CD4-positive, CD25-positive, alpha-beta regulatory T cell (primary cell): ENCODE results near the gene NINJ2. TPM values are rescaled to one million over a fixed set of nuclear protein-coding genes. Genes with fewer than 3 reads are reported as not detected.

Experiments
- ATAC-seq, 2 donors: fragments of 150-1000 bp; cut with Tn5 transposase; one replicate each; pipeline ENCODE4 v1.10.0; 2021; ENCODE audit warnings: low read depth in 2 of 2, moderate number of reproducible peaks in 2 of 2, moderate library complexity in 1 of 2
- DNase-seq, 3 donors: peaks; one replicate each; pipeline versions ENCODE4 v3.0.0 to v3.0.0-alpha.2; 2012 to 2022; ENCODE audit warnings: mixed read lengths in 1 of 3
- H3K27ac ChIP-seq: one replicate; pipeline ENCODE4 v1.7.0; 2013; ENCODE audit warnings: mild to moderate bottlenecking, low read length; ENCODE audit not compliant: insufficient read depth, poor library complexity, severe bottlenecking
- H3K27me3 ChIP-seq: one replicate; pipeline ENCODE4 v1.7.0; 2013; ENCODE audit warnings: low read length; ENCODE audit not compliant: control insufficient read depth, insufficient read depth
- H3K36me3 ChIP-seq: one replicate; pipeline ENCODE4 v1.7.0; 2013; ENCODE audit warnings: mild to moderate bottlenecking, low read length, moderate library complexity; ENCODE audit not compliant: control insufficient read depth, insufficient read depth
- H3K4me1 ChIP-seq: 2 replicates; pipeline ENCODE4 v1.7.0; 2013; ENCODE audit warnings: mild to moderate bottlenecking, low read length; ENCODE audit not compliant: insufficient read depth, control insufficient read depth, poor library complexity, severe bottlenecking
- H3K4me3 ChIP-seq: one replicate; pipeline ENCODE4 v1.7.0; 2013; ENCODE audit warnings: low read depth, mild to moderate bottlenecking, low read length, moderate library complexity
- H3K9me3 ChIP-seq, 2 experiments: 1 replicate in 1 of 2; 2 replicates in 1 of 2; pipeline ENCODE4 v1.7.0; 2013; ENCODE audit warnings: low read length in 2 of 2, mild to moderate bottlenecking in 1 of 2, moderate library complexity in 1 of 2; ENCODE audit not compliant: control insufficient read depth in 2 of 2
- H3K27ac Mint-ChIP-seq, 3 donors: one replicate each; pipeline ENCODE4 v1.8.0; 2020 to 2022; ENCODE audit warnings: mild to moderate bottlenecking in 3 of 3, mixed read lengths in 3 of 3, moderate library complexity in 2 of 3
- H3K27me3 Mint-ChIP-seq: one replicate; pipeline ENCODE4 v1.8.0; 2022; ENCODE audit warnings: mild to moderate bottlenecking, mixed read lengths
- H3K36me3 Mint-ChIP-seq: one replicate; pipeline ENCODE4 v1.8.0; 2020; ENCODE audit warnings: mixed read lengths
- H3K4me1 Mint-ChIP-seq, 4 donors: one replicate each; pipeline ENCODE4 v1.8.0; 2020 to 2022; ENCODE audit warnings: mixed read lengths in 4 of 4, mild to moderate bottlenecking in 1 of 4
- H3K4me3 Mint-ChIP-seq, 4 donors: one replicate each; pipeline ENCODE4 v1.8.0; 2020 to 2022; ENCODE audit warnings: mild to moderate bottlenecking in 4 of 4, mixed read lengths in 4 of 4, moderate library complexity in 3 of 4
- H3K9me3 Mint-ChIP-seq, 7 donors: one replicate each; pipeline ENCODE4 v1.8.0; 2020 to 2022; ENCODE audit warnings: mixed read lengths in 7 of 7, mild to moderate bottlenecking in 3 of 7, moderate library complexity in 2 of 7
- polyA plus RNA-seq, 4 donors: library from polyadenylated mRNA; unstranded; fragments of 300-500 nt; fragmentation: Illumina TruSeq; gene quantifications; one replicate each; pipeline ENCODE4 v1.2.3, GENCODE V29; 2021
- total RNA-seq: library from RNA; stranded (reverse); gene quantifications from one replicate; pipeline ENCODE4 v1.2.3, GENCODE V29; 2022

NINJ2 gene
- total and polyA plus RNA-seq, 5 donors from 2014 or later, result 16.8 to 170 (median 125) TPM

DNA sequence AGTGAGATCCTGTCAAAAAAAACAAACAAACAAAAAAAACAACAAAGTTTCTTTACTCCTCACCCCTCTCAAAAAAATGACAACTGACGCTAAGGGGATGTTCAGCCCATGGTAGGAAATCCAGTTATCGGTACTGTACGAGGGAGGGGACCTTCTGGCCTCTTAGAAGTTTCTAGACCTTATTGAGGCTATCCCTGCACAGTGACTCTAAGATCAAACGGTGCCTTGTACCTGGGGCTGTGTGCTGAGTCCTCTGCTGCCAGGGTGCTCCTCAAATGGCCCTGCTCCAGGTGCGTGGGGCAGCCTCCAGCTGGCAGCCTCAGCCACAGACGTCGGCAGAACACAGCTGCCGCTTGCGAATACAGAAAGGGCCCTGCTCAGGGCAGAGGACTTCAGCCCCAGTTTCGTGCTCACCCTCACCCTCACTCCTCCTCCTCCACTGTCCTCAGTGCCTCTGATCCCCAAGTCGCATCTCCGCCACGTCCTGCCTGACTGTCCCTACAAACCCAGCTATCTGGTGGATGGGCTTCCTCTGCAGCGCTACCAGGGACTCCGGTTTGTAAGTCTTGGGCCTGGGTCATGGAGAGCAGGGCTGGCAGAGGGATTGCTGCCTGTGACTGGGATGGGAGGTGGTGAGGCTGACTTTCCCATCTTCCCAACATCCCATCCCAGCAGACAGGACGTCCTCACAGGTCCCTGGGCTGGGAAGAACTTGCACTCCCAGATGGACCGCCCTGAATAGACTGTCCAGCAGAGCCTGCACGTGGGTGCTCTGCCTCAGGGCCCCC is 112.6 kb downstream of the NINJ2 start:
- peaks cover 10 to 70% (median 27%) of the 10 kb centered on the region in 4 donors for H3K4me1 Mint-ChIP-seq
- H3K9me3 Mint-ChIP-seq, result peaks cover 0 to 4% (median 0%) of the 10 kb centered on the region in 7 donors
- peak overlapping the region; percentile 60 to 87 (median 71) for H3K27ac Mint-ChIP-seq
- no peak for DNase-seq
- peaks cover 33% of the 10 kb centered on the region for H3K4me1 ChIP-seq
- no peak overlapping the region for H3K4me3 ChIP-seq
- peak overlapping the region in 1 of 4 donors; percentile 29 for H3K4me3 Mint-ChIP-seq
- no peaks in the 10 kb centered on the region for H3K9me3 ChIP-seq
- H3K36me3 ChIP-seq, result no peaks in the 10 kb centered on the region
- H3K36me3 Mint-ChIP-seq, result no peaks in the 10 kb centered on the region
- no peaks in the 10 kb centered on the region for H3K27me3 ChIP-seq
- ATAC-seq, result no peak
- H3K27ac ChIP-seq, result no peak overlapping the region
- H3K27me3 Mint-ChIP-seq, result peaks cover 15% of the 10 kb centered on the region

DNA sequence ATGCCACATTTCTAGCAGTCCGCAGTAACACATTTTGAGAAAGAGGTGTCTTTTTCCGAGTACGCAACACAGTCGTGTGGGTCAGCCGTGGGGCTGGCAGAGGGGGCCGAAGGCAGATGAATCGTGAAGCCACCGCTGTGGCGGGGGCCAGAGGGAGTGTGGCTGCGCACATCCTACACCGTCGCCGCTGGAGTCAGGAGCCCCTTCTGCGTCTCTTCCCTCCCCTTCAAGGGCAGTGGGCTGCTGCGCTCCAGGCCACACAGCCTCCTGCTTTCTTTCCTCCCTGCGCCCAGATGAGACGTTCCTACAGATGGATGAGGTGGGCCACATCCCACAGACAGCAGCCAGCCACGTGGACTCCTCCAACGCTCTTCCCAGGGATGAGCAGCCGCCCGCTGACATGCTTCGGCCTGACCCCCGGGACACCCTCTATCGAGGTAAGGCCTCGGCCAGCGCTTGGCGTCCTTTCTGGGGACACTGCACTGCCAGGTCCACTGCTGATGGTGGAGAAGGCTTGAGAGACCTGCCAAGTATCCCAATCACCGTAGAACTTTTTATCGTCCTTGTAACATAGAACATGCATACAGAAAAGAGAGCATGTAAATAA is 113.7 kb downstream of the NINJ2 start:
- Histone ChIP-seq H3K27ac (no peak overlapping the region), H3K4me3 (no peak overlapping the region), H3K36me3 (no peaks in the 10 kb centered on the region), H3K27me3 (no peaks in the 10 kb centered on the region), H3K9me3 (no peaks in the 10 kb centered on the region), H3K4me1 (peaks cover 28% of the 10 kb centered on the region)
- Mint-ChIP-seq H3K36me3 (no peaks in the 10 kb centered on the region), H3K4me1 (peaks cover 10 to 72% (median 23%) of the 10 kb centered on the region in 4 donors), H3K27ac (no peak overlapping the region), H3K9me3 (peaks cover 0 to 4% (median 0%) of the 10 kb centered on the region in 7 donors), H3K4me3 (peak overlapping the region in 1 of 4 donors; percentile 69), H3K27me3 (peaks cover 23% of the 10 kb centered on the region)
- ATAC-seq (no peak), DNase-seq (no peak)

DNA sequence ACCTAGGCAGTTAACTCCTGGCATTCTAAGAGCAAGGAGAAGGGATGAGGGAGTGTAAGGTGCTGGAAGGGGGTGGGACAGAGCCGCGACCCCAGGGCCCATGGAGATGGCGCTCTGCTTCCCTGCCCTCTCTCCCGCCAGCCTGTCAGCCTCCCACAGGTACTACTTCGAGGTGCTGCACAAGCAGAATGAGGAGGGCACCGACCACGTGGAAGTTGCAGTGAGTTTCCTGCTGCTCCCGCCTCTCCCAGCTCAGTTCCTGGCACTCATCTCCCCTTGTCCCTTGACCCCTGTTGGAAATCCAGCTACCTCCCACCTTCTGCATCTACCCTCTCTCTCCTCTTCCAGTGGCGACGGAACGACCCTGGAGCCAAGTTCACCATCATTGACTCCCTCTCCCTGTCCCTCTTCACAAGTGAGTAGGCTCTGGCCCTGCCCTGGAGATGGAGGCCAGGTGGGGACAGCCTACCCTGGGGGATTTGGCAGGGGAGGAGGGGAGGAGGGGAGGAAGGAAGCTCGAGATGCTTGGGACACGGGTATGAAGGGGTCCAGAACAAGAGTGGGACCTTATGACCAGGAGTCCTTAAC is 115.3 kb downstream of the NINJ2 start:
- no peak overlapping the region for H3K27ac Mint-ChIP-seq
- Histone ChIP-seq H3K4me3 (no peak overlapping the region), H3K36me3 (no peaks in the 10 kb centered on the region), H3K9me3 (no peaks in the 10 kb centered on the region), H3K27me3 (no peaks in the 10 kb centered on the region), H3K4me1 (peaks cover 13% of the 10 kb centered on the region), H3K27ac (no peak overlapping the region)
- peaks cover 0 to 59% (median 13%) of the 10 kb centered on the region in 4 donors for H3K4me1 Mint-ChIP-seq
- DNase-seq, result no peak
- no peak for ATAC-seq
- peaks cover 19% of the 10 kb centered on the region for H3K27me3 Mint-ChIP-seq
- H3K4me3 Mint-ChIP-seq, result peak overlapping the region in 1 of 4 donors; percentile 70
- peaks cover 0 to 3% (median 0%) of the 10 kb centered on the region in 7 donors for H3K9me3 Mint-ChIP-seq
- no peaks in the 10 kb centered on the region for H3K36me3 Mint-ChIP-seq

DNA sequence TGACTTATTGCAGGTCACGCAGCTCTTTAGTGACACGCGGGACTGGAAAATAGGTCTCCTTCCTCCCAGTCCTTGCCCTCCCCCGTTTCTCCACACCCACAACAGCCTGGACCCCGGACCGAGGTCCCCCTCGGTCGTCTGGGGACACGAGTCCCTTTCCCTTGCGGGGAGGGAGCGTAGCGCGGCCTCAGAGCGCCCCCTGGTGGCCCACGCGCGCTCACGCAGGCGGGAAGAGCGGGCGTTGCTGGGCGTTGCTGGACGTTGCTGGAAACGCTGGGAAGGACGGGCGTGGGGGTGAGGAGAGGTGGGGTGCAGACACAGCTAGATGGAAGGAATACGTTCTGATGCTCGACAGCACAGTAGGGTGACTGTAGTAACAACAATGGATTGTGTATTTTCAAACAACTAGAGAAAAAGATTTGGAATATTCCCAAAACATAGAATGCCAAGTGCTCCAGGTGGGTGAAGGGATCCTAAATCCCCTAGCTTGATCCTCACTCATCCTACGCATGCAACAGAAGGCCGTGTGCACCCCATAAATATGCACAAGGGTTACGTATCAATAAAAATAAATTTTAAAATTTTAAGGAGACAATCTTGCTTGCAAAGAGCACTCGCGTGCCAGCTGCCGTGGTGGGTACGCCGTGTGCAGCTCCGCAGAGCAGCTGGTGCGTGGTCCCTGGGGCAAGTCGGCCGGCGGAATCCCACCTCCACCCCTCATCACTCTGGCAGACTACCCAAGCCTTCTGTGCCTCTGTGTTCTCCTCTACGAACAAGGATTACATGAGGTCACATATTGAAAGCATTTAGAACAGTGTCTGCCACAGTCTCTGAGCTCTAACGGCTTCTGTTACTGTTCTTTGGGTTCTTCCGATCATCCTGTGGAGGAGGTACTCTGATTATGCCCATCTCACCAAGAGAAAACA is 116.1 kb downstream of the NINJ2 start:
- H3K27ac ChIP-seq, result no peak overlapping the region
- H3K4me3 ChIP-seq, result no peak overlapping the region
- no peaks in the 10 kb centered on the region for H3K36me3 ChIP-seq
- DNase-seq (peak; percentile 47 to 63 (median 54)), ATAC-seq (peak; percentile 56 to 64)
- H3K4me1 ChIP-seq, result peaks cover 8% of the 10 kb centered on the region
- peaks cover 0 to 51% (median 8%) of the 10 kb centered on the region in 4 donors for H3K4me1 Mint-ChIP-seq
- H3K4me3 Mint-ChIP-seq, result no peak overlapping the region
- H3K9me3 ChIP-seq, result no peaks in the 10 kb centered on the region
- no peaks in the 10 kb centered on the region for H3K27me3 ChIP-seq
- H3K27ac Mint-ChIP-seq, result no peak overlapping the region
- H3K36me3 Mint-ChIP-seq, result no peaks in the 10 kb centered on the region
- no peaks in the 10 kb centered on the region for H3K9me3 Mint-ChIP-seq
- peaks cover 18% of the 10 kb centered on the region for H3K27me3 Mint-ChIP-seq

DNA sequence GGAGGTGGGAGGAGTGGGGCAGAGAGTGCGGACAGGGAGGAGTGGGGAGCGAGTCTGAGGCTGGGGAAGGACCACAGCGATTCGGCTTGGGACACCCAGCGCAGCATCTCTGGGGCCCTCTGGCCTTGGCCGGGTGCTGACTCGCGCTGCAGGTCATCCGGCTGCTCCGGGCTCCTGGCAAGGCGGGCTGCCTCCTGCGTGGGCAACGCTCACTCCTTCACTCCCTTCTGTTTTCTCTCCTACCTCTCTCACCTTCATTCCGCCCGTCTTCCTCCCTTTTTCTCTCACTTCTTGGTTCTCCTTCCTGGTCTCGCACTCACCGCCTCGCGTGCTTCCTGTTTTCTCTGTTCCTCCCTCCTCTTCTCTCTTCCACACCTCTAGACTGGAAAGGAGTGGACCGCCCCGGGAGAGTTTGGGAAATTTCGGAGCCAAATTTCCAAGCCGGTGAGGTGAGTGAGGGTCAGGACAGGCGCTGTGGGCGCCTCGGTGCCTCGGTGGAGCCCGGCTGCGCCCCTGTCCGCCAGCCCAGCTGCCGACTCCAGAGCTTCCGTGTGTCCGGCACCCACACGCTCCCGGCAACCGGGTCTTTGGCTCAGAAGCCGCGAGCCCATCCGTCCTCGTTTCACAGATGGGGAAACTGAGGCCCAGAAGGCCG is 116.9 kb downstream of the NINJ2 start:
- no peaks in the 10 kb centered on the region for H3K9me3 ChIP-seq
- ATAC-seq (no peak), DNase-seq (no peak)
- H3K4me1 ChIP-seq, result peaks cover 8% of the 10 kb centered on the region
- H3K36me3 ChIP-seq, result no peaks in the 10 kb centered on the region
- Mint-ChIP-seq H3K36me3 (no peaks in the 10 kb centered on the region), H3K4me3 (no peak overlapping the region), H3K4me1 (peaks cover 0 to 45% (median 3%) of the 10 kb centered on the region in 4 donors), H3K9me3 (no peaks in the 10 kb centered on the region), H3K27me3 (peaks cover 18% of the 10 kb centered on the region), H3K27ac (no peak overlapping the region)
- no peak overlapping the region for H3K27ac ChIP-seq
- no peaks in the 10 kb centered on the region for H3K27me3 ChIP-seq
- no peak overlapping the region for H3K4me3 ChIP-seq

DNA sequence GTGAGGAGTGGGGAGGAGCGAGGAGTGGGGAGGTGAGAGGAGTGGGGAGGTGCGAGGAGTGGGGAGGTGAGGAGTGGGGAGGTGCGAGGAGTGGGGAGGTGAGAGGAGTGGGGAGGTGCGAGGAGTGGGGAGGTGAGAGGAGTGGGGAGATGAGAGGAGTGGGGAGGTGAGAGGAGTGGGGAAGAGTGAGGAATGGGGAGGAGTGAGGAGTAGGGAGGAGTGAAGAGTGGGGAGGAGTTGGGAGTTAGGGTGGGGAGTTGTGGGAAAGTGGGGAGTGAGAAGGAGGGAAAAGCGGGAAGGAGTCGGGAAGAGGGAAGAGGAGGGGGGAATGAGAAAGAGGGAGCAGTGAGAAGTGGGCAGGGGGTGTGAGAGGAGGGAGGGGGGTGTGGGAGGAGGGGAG is 117.4 kb downstream of the NINJ2 start:
- no peak for DNase-seq
- Histone ChIP-seq H3K4me3 (no peak overlapping the region), H3K36me3 (no peaks in the 10 kb centered on the region), H3K4me1 (peaks cover 8% of the 10 kb centered on the region), H3K27ac (no peak overlapping the region), H3K9me3 (no peaks in the 10 kb centered on the region), H3K27me3 (no peaks in the 10 kb centered on the region)
- Mint-ChIP-seq H3K27ac (no peak overlapping the region), H3K4me1 (peaks cover 0 to 42% (median 2%) of the 10 kb centered on the region in 4 donors), H3K4me3 (no peak overlapping the region), H3K36me3 (no peaks in the 10 kb centered on the region), H3K9me3 (no peaks in the 10 kb centered on the region), H3K27me3 (peaks cover 14% of the 10 kb centered on the region)
- no peak for ATAC-seq
